Measurements from ENCODE around the gene KCNJ14. TPM values are rescaled to one million over a fixed set of nuclear protein-coding genes. Genes with fewer than 3 reads are reported as not detected.
"Not testable (repeated sequence)": the region's sequence is repeated elsewhere in the genome, so short reads cannot be mapped to it uniquely, and the experiment has no call there.

KCNJ14 gene
- total RNA-seq, 1 donor from 2014 or later: 0.82 TPM

- DNase-seq (ENCODE audit: low spot score in 2 of 2) (no peak), FAIRE-seq (no peak)
Measured at GRCh38 chr19:48484931-48485612, 29.7 kb downstream of the KCNJ14 start.

GRCh38 chr19:48486706-48487105 lies 31.3 kb downstream of the KCNJ14 start:
- FAIRE-seq; DNase-seq (ENCODE audit: low spot score in 2 of 2): not testable (repeated sequence)

- DNase-seq (ENCODE audit: low spot score in 2 of 2): no peak
- no peak for FAIRE-seq
Measured at GRCh38 chr19:48487544-48487943, 32.2 kb downstream of the KCNJ14 start.

GRCh38 chr19:48487948-48488347 lies 32.6 kb downstream of the KCNJ14 start:
- DNase-seq (ENCODE audit: low spot score in 2 of 2) (no peak), FAIRE-seq (no peak)

- FAIRE-seq; DNase-seq (ENCODE audit: low spot score in 2 of 2): not testable (repeated sequence)
Measured at GRCh38 chr19:48488478-48488877, 33.1 kb downstream of the KCNJ14 start.

- peak; percentile 79 to 85 for DNase-seq (ENCODE audit: low spot score in 2 of 2)
- no peak for FAIRE-seq
Measured at GRCh38 chr19:48489608-48490216, 34.3 kb downstream of the KCNJ14 start.

- DNase-seq (ENCODE audit: low spot score in 2 of 2) (no peak), FAIRE-seq (no peak)
Measured at GRCh38 chr19:48490981-48491792, 35.8 kb downstream of the KCNJ14 start.

GRCh38 chr19:48491793-48492123 lies 36.4 kb downstream of the KCNJ14 start:
- FAIRE-seq (no peak), DNase-seq (ENCODE audit: low spot score in 2 of 2) (no peak)

GRCh38 chr19:48492925-48493717 lies 37.7 kb downstream of the KCNJ14 start:
- DNase-seq (ENCODE audit: low spot score in 2 of 2) (peak; percentile 86 to 94), FAIRE-seq (no peak)

- FAIRE-seq (no peak), DNase-seq (ENCODE audit: low spot score in 2 of 2) (no peak)
Measured at GRCh38 chr19:48493718-48494401, 38.5 kb downstream of the KCNJ14 start.

GRCh38 chr19:48495396-48495795 lies 40.0 kb downstream of the KCNJ14 start:
- DNase-seq (ENCODE audit: low spot score in 2 of 2) (no peak), FAIRE-seq (no peak)

GRCh38 chr19:48496959-48497727 lies 41.8 kb downstream of the KCNJ14 start:
- DNase-seq (ENCODE audit: low spot score in 2 of 2): no peak

GRCh38 chr19:48497728-48498594 lies 42.6 kb downstream of the KCNJ14 start:
- no peak for FAIRE-seq

More at GRCh38 chr19:48496959-48497727, 41.8 kb downstream of the KCNJ14 start:
- no peak for FAIRE-seq

GRCh38 chr19:48498595-48499311 lies 43.4 kb downstream of the KCNJ14 start:
- FAIRE-seq (no peak), DNase-seq (ENCODE audit: low spot score in 2 of 2) (no peak)

More at GRCh38 chr19:48497728-48498594, 42.6 kb downstream of the KCNJ14 start:
- DNase-seq (ENCODE audit: low spot score in 2 of 2): no peak

GRCh38 chr19:48499316-48500090 lies 44.1 kb downstream of the KCNJ14 start:
- DNase-seq (ENCODE audit: low spot score in 2 of 2): no peak
- FAIRE-seq: no peak

GRCh38 chr19:48500830-48501493 lies 45.6 kb downstream of the KCNJ14 start:
- peak in 1 of 2 donors; percentile 13 for DNase-seq (ENCODE audit: low spot score in 2 of 2)
- no peak for FAIRE-seq

Data from frontal cortex (tissue), 4 donors.